ENCODE data around the gene ATP6V0E2.
"Not testable (repeated sequence)": the region's sequence is repeated elsewhere in the genome, so short reads cannot be mapped to it uniquely, and the experiment has no call there.

Gene ATP6V0E2

DNA sequence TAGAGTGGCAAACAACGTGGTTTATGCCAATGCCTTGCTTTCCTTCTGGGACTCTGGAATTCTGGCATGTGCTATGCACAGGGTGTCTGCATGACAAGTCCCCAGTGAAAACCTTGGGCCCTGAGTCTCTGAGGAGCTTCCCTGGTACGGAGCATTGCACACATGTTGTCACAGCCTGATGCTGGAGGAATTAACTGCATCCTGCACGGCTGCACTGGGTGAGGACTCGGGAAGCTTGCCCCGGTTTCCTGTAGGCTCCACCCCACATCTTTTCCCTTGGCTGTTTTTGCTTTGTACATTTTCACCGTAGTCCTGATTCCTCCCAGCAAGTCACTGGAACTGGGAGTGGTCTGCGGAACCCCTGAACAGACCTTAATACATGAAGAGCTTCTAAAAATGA is 52.6 kb downstream of the ATP6V0E2 start:
- not testable (repeated sequence) for H3K9ac ChIP-seq (ENCODE audit: insufficient read length); H3K27ac ChIP-seq; H3K4me3 ChIP-seq; H3K36me3 ChIP-seq (ENCODE audit: insufficient read depth, low read length); DNase-seq (ENCODE audit: low read depth, low spot score); H3K9me3 ChIP-seq (ENCODE audit: low read depth, low read length)
